Fibroblast of upper back skin (primary cell): Measurements from ENCODE around the gene S1PR2.
"Not testable (repeated sequence)": the region's sequence is repeated elsewhere in the genome, so short reads cannot be mapped to it uniquely, and the experiment has no call there.

Experiments
- DNase-seq: peaks from one replicate; pipeline ENCODE4 v3.0.0-alpha.2; 2013

The S1PR2 gene

DNA sequence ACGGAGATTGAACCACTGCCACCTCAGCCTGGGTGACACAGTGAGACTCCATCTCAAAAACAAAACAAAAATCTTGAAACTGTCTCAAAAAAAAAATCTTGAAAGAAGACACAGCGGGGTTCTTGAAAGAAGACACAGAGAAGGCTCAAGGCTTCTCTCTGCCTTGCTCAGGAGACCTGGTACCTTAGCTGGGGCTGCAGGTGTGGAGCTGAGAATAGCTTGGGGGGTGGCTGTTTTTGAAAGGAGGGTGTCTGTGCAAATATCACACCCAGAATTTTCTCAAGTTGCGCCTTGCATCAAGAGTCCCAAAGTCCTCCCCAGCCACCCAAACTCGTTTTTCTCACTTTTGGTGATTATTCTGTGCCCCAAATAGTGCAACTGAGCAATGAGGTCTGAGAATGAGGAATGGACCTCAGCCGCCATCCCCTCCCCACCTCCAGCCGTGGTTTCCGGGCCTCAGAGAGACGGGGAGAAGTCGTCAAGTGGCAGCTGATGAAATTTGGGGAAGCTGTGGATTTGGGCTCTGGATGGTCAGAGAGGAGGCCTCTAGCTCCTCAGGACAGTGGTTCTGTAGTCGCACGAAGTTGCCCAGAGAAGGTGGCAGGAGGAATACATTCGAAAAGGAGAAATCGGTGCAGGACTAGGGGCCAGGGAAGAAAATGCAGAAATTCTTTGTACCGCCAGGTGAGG is 8.8 kb downstream of the S1PR2 start:
- DNase-seq = no peak

DNA sequence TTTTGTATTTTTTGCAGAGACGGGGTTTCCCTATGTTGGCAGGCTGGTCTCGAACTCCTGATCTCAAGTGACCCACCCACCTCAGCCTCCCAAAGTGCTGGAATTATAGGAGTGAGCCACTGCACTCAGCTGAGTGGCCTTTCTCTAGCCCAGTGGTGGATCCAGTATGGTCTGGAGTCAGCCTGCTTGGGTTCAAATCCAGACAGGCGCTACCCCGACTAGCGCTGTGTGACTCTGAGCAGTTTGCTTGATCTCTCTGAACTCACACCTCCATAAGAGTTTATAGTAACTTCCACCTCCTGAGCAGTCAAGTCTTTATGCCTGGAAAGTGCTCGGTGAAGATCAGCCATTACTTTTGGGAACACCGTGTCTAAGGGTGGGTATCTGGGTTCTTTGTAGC is 10.4 kb downstream of the S1PR2 start:
- DNase-seq = no peak

DNA sequence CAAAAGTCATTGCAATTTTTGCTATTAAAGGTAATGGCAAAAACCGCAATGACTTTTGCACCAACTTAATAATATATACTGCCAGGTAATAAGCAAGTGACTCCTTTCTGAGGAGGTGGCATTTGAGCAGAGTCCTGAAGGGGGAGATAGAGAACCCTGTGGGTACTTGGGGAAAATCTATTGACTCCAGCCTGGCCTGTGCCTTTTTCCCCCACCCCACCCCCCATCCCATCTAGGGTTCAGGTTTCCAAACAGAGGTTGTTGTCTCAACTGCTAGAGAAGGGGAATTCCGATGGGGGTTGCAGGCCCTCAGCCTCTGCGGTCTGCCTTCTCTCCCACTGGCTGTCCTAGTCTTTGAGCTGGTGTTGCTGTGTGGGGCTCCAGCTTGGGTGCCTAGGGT is 11.5 kb downstream of the S1PR2 start:
- DNase-seq = peak; percentile 67

DNA sequence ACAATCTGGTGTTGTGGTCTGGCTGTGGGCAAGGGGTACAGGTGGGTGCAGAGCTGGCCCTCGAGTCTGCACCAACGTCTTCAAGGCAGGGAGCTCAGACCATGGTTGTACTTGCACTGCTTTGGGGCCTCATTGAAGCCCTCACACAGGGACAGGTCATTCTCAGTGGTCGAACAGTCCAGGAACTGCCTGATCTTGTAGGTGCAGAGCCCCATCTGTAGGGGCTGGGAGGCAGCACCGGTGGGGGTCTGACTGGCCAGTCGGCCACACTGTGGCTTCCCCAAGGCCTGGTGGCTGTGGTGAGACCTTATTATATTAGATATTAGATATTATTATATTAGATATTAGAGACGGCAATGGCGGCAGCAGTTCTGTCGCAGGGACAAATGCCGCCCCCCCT is 14.0 kb downstream of the S1PR2 start:
- DNase-seq = no peak

DNA sequence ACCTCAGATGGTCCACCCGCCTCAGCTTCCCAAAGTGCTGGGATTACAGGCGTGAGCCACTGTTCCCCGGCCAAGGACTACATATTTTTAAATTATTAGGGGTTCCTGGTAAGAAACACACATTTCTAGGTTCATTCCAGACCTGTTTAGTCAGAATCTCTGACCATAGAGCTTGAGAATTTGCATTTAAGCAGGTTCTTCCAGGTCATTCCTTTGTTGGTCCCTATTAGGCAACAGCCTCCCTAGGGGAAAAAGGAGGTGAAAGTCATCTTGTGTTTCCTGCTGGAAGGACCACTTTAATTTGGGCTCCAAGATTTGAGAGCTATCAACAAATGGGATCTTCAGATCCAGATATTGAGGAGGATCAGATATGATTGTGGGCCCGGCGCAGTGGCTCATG is 16.3 kb downstream of the S1PR2 start:
- DNase-seq = peak; percentile 67

DNA sequence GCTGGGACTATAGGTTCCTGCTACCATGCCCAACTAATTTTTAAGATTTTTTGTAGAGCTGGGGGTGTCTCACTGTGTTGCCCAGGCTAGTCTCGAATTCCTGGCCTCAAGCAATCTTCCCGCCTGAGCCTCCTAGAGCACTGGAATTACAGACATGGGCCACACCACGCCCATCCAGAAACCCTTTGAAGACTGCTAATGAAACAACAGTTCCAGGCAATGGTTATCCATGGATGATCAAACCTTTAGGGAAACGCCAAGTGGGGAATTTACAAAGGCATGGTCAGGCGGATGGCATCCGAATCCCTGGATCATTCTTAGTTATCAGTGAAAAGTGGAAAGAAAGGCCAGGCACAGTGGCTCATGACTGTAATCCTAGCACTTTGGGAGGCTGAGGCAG is 19.4 kb downstream of the S1PR2 start:
- DNase-seq = no peak

DNA sequence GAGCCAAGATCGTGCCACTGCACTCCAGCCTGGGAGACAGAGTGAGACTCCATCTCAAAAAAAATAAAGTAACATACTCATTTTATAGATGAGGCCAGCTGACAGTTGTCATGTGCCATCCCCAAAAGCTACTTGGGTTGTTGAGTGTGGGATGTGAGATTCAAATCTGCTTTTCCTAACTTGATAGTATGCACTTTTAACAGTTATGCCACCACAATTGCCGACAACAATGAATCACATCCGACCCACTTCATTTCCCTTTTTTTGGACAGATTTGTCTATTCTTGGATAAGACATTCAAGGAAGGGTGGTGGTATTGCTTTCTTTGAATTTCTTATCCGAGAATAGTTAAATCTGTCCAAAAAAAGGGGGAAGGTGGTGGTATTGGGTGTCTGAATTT is 20.1 kb downstream of the S1PR2 start:
- DNase-seq = no peak

DNA sequence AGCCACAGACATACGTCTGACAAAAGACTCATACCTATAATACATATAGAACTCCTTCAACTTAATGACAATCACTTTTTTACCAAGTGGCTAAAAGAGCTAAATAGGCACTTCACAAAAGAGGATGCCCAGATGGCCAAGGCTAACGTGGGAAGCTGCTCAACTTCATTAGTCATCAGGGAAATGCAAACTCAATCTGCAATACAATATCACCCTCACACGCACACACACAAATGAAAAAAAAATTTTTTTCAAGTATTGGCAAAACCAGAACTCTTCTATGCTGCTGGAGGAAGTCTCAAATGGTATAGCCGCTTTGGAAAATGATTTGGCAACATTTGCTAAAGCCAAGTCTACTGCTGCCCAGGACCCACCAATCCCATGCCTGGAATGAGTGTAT is 21.8 kb downstream of the S1PR2 start:
- no peak for DNase-seq

DNA sequence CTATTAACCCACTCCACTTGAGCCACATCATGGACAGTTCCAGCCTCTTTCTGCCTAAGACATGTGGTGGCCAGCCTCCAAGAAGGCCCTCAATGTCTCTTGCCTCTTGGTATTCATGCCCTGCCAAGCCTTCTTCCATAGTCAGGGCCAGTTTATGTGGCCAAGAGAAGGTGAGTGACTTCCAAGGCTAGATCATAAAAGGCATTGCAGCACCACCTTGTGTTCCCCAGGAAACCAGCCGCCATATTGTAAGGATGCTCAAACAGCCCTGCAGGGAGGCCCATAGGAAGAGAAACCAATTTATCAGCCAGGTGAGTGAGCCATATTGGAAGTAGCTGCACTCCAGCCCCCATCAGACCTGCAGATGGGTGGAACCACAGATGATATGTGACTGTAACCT is 24.1 kb downstream of the S1PR2 start:
- DNase-seq = no peak

DNA sequence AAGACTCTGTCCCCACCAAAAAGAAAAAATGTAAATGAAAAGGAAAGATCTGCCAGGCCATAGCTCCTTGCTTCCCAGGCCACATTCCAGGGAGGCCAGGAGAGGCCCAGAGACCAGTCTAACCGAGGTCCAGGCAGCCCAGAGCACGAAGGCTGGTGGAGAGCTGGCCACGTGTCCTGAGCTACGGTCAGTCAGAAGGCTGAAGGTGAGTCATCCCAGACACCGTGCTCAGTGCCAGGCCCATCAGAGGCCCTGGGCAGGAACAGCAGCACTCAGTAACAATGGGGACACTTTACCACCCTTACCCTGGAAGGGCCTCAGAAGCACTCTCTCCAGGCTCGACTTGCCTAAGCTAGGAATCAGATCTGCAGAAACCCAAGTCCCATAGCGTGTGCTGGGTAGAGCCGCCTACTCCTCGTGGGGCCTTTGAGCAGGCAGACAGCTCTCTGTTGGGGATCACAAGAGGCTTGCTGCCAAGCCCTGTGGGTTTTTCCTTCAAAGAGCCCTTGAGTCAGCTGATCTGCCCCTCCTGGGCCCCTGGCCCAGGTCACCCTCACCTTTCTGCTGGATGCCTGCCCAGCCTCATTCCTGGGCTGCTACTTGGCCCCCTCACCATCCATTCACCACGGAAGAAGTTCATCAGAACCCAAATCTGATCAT is 24.8 kb downstream of the S1PR2 start:
- peak; percentile 51 for DNase-seq

DNA sequence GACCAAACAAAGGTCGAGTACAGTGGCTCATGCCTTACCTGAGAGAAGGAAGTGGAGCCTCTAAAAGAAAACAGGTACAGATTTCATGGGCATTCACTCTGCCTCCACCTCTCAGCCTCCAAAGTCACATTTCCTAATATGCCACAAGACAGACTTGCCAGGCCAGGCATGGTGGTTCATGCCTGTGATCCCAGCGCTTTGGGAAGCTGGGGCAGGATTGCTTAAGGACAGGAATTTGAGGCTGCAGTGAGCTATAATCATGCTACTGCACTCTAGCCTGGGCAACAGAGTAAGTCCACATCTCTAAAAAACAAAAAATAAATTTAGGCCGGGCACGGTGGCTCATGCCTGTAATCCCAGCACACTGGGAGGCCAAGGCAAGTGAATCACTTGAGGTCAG is 25.5 kb downstream of the S1PR2 start:
- no peak for DNase-seq

DNA sequence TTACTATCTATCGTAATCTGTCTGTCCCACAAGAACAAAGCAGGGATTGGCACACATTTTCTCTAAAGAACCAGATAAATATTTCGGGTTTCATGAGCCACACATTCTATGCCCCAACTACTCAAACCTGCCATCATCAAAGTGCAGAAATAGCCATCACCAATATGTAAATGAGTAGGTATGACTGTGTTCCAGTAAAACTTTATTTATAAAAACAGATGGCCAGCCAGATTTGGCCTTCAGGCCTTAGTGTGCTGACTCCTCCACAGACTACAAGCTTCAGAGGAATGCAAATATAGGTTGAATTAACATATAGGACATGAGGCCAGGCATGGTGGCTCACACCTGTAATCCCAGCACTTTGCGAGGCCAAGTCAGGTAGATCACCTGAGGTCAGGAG is 27.4 kb downstream of the S1PR2 start:
- no peak for DNase-seq

DNA sequence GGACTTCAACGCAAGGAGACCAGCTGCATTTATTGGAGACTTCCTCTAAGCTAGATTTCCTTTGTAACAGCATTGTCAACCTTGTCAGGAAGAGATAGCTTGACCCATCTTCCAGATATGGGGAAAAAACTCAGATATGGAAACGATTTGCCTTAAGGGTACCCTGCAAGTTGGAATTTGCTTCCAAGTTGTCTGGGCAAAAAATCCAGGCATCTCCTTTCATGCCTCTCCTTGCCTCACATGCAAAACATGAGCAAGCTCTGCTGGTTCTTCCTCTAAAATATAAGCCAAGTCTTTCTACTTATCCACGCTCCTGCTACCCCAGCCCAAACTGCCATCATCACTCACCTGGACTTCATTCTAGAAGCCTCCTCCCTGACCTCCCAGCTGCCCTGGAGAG is 30.0 kb downstream of the S1PR2 start:
- DNase-seq = no peak

DNA sequence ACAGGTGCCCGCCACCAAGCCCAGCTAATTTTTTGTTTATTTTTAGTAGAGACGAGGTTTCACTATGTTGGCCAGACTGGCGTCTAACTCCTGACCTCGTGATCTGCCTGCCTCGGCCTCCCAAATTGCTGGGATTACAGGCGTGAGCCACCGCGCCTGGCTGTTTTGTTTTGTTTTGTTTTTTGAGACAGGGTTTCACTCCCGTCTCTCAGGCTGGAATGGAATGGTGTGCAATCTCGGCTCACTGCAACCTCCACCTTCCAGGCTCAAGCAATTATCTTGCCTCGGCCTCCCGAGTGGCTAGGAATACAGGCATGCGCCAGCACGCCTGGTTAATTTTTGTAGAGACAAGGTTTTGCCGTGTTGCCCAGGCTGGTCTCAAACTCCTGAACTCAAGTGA is 31.0 kb downstream of the S1PR2 start:
- DNase-seq = not testable (repeated sequence)

DNA sequence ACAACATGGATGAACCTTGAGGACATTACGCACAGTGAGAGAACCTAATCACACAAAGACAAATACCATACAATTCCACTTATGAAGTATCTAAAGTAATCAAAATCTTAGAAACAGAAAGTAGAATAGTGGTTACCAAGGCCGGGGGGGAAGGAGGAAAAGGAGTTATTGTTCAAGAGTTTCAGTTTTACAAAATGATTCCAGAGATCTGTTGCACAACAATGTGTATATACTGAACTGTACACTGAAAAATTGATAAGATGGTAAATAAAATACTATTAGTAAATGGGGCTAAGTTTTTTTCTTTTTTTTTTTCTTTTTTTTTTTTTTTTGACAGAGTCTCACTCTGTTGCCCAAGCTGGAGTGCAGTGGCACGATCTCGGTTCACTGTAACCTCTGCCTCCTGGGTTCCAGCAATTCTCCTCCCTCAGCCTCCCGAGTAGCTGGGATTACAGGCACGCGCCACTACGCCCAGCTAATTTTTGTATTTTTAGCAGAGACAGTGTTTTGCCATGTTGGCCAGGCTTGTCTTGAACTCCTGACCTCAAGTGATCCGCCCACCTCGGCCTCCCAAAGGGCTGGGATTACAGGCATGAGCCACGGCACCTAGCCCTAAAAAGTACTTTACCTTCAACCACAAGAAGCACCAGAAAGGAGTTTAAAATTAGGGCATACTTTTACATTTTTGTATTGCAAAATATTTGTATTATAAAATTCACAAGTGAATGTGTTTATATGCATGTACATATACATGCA is 32.1 kb downstream of the S1PR2 start:
- not testable (repeated sequence) for DNase-seq

DNA sequence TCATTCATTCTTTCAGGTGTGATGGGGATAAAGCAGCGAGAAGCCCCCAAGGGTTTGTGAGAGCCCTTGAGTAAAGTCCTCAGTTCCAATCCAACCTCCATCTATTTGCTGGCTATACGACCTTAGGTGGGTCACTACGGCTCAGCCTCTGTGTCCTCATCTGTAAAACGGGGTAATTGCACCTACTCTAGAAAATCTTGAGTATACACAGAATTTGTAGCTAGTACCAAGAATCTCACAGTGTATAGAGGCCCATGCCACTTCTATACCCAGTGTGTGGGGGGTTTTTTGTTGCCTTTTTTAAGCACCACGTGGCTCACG is 36.0 kb downstream of the S1PR2 start:
- DNase-seq = no peak

DNA sequence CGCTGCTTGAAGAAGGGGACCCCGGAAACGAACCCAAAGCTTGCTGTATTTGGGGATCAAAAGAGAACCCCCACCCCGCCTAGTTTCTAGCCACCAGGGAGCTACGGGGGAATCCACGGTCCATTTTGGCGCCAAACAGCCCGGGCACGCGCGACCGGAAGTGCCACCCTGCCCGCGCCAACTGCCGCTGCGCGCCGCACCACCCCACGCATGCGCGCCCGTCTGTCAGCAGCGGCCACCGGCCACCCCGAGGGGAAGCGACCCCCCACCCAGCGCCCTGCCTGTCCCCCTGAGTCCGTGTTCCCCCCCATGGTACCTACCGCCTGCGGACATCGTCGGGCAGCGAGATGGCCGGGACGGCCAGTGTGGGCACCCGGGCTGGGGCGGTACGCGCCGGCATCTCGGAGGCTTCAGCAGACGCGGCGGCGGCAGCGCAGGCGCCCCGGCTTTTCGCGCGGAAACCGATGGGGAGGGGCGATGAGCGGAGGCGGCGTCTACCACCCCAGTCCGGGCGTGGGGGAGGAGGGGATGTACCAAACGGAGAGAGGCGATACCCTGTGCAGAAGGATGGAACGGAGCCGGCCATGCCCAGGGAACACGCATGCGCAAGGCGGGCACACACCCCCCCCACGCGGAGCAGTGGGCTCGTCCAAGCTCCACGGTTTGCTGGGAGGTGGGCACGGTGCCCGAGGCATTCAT is 36.5 kb downstream of the S1PR2 start, which contains the start of gene DNMT1:
TSS of gene DNMT1 (minus strand) at position 454 of the 699 bp plus-strand sequence. CDS start at position 400, 54 bp downstream.
- peak; percentile 96 for DNase-seq

DNA sequence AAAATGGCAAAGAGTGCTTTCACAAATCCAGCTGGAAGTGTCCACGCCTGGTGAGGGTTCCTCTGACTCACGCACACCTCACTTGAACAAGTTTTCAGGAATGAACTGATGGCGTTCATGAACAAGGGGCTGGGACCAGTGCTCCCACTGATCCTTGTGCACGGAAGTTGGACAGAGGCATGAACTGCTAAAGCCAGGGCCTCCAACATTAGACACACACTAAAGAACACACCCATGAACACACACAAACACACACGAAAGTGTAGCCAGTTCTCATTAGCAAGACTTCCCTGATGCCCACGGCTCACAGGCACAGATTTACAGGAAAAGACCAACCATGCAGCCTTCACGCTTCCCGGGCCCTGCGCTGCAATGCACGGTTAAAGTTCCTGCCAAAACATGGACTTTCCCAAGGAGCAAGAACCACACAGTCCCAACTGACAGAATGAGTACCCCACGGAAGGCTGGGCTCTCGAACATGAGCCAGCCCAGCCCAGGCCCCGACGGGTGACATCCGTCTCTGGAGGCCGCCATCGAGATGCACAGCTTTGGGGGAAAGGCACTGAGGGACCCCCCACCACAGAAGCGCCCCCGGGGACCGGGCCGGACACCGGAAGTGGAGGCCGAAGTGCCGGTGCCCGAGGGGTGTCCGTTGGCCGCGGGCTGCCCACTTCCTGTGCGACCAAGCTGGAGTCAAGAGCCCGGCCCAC is 37.2 kb downstream of the S1PR2 start:
- peak; percentile 42 for DNase-seq

DNA sequence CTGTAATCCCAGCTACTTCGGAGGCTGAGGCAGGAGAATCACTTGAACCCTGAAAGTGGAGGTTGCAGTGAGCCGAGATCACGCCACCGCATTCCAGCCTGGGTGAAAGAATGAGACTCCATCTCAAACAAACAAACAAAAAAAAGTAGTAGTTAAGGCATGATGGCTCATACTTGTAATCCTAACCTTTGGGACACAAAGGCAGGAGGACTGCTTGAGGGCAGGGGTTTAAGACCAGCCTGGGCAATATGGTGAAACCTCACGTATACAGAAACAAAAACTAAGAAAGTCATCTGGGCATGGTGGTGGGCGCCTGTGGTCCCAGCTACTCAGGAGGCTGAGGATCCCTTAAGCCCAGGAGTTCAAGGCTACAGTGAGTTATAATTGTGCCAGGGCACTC is 38.2 kb downstream of the S1PR2 start:
- DNase-seq = no peak

DNA sequence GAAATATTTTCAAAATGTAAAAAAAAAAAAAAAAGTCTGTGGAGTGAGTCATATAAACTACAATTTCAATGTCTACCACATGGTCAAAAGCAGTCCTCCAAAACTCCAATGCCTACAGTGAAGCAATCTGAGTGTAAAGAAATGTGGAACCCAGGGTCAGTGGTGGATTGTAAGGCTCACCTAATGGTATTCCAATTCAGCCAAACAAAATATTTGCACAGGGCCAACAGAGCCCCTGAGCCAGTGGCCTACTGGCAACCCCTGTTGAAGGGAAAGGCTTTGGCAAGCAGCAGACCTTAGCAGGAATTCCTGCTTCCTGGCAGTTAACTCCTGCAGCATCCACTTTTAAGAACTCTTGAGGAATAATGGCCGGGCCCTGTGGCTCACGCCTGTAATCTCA is 39.8 kb downstream of the S1PR2 start:
- DNase-seq = peak; percentile 80

DNA sequence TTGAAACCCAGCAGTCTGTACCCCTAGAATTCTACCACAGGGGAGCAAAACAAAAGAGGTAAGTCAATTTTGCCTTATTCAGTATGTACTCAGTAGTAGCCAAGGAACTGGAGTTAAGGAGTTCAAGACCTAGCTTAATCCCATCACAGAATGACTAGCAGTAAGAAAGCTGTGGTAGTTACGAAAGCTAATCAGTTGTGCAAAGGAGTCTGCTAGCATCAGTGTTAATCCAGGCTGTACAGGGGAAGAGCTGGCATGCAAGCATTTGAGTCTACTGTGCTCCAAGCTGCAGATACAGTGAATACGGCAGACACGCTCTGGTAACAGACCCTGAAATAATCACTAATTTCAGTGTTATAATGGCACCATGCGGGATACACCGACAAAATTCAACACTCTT is 41.1 kb downstream of the S1PR2 start:
- no peak for DNase-seq

DNA sequence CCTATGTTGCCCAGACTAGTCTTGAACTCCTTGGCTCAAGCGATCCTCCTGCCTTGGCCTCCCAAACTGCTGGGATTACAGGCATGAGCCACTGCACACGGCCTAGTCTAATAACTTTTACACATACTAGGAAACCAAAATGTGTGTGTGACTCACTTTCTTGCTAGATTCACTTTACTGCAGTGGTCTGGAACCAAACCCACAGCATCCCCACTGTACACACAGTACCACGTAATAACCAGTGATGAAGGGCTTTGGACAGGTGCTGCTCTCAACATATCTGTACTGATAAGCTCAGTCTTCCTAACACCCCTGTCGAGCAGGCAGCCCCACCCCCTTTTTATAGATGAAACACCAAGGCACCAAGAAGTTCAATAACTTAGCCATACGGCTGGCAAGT is 41.5 kb downstream of the S1PR2 start:
- no peak for DNase-seq

DNA sequence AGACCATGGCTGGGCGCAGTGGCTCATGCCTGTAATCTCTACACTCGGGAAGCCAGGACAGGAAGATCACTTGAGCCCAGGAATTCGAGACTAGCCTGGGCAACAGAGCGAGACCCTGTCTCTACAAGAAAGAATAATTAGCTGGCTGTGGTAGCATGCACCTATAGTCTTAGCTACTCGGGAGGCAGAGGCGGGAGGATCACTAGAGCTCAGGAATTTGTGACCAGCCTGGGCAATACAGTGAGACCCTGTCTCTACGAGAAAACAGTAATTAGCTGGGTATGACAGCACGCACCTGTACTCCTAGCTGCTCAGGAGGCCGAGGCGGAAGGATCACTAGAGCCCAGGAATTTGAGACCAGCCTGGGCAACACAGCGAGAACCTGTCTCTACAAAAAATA is 43.8 kb downstream of the S1PR2 start:
- DNase-seq = no peak
